Fibroblast of lung (primary cell): ENCODE data around the gene LRRC61.
A peak's percentile ranks its signal among the peaks of the same experiment; 100 is the strongest.
"Not testable (repeated sequence)": the region's sequence is repeated elsewhere in the genome, so short reads cannot be mapped to it uniquely, and the experiment has no call there.

ENCODE experiments used
- EZH2 ChIP-seq: IDR thresholded peaks from 2 replicates; pipeline ENCODE4 v1.5.1; 2012; ENCODE audit warnings: low read length, control low read depth, mild to moderate bottlenecking; ENCODE audit errors: missing control alignments
- TF ChIP-seq, protein P1 (sequence below), 2 donors: IDR thresholded peaks in 1 of 2; conservative IDR thresholded peaks in 1 of 2; 1 replicate in 1 of 2; 2 replicates in 1 of 2; pipeline ENCODE4 v1.5.1; 2011 to 2012; ENCODE audit warnings: low read length in 2 of 2, control low read depth in 1 of 2, inconsistent platforms in 1 of 2, low read depth in 1 of 2, mild to moderate bottlenecking in 1 of 2

- TF ChIP-seq, protein P1, sequence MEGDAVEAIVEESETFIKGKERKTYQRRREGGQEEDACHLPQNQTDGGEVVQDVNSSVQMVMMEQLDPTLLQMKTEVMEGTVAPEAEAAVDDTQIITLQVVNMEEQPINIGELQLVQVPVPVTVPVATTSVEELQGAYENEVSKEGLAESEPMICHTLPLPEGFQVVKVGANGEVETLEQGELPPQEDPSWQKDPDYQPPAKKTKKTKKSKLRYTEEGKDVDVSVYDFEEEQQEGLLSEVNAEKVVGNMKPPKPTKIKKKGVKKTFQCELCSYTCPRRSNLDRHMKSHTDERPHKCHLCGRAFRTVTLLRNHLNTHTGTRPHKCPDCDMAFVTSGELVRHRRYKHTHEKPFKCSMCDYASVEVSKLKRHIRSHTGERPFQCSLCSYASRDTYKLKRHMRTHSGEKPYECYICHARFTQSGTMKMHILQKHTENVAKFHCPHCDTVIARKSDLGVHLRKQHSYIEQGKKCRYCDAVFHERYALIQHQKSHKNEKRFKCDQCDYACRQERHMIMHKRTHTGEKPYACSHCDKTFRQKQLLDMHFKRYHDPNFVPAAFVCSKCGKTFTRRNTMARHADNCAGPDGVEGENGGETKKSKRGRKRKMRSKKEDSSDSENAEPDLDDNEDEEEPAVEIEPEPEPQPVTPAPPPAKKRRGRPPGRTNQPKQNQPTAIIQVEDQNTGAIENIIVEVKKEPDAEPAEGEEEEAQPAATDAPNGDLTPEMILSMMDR (conservative IDR thresholded peaks at IDR 0.05 in 1 of 2, IDR thresholded peaks at IDR 0.05 in 1 of 2; ENCODE audit: low read depth in 1 of 2, low read length in 2 of 2), result peak; percentile 48 to 52
- TF ChIP-seq EZH2, result not testable (repeated sequence)
Observed at GRCh38 chr7:150285849-150286754, 37.1 kb upstream of the LRRC61 start.
